Subcutaneous abdominal adipose tissue (tissue), 5 donors: ENCODE results near the gene ZNF470.

Experiments
- H3K27ac ChIP-seq: one replicate; pipeline ENCODE4 v1.7.0; 2013; ENCODE audit warnings: low read depth, mild to moderate bottlenecking, inconsistent platforms, low read length, moderate library complexity
- H3K27me3 ChIP-seq, 5 donors: one replicate each; pipeline ENCODE4 v1.7.0; 2013; ENCODE audit warnings: low read length in 5 of 5, inconsistent platforms in 1 of 5; ENCODE audit not compliant: control insufficient read depth in 5 of 5, insufficient read depth in 4 of 5
- H3K36me3 ChIP-seq, 5 donors: one replicate each; pipeline ENCODE4 v1.7.0; 2013; ENCODE audit warnings: low read length in 5 of 5; ENCODE audit not compliant: control insufficient read depth in 5 of 5, insufficient read depth in 5 of 5
- H3K4me1 ChIP-seq, 5 donors: one replicate each; pipeline ENCODE4 v1.7.0; 2013; ENCODE audit warnings: low read length in 5 of 5, mild to moderate bottlenecking in 3 of 5, moderate library complexity in 1 of 5; ENCODE audit not compliant: control insufficient read depth in 5 of 5, insufficient read depth in 5 of 5
- H3K4me3 ChIP-seq, 5 donors: one replicate each; pipeline ENCODE4 v1.7.0; 2013; ENCODE audit warnings: low read length in 5 of 5, low read depth in 1 of 5
- H3K9ac ChIP-seq, 5 donors: one replicate each; pipeline ENCODE4 v1.7.0; 2013; ENCODE audit warnings: low read length in 5 of 5, mild to moderate bottlenecking in 4 of 5, moderate library complexity in 3 of 5
- H3K9me3 ChIP-seq, 5 donors: one replicate each; pipeline ENCODE4 v1.7.0; 2013; ENCODE audit warnings: low read length in 5 of 5; ENCODE audit not compliant: control insufficient read depth in 5 of 5
- donor health status: healthy.
- donor health status: healthy.
- donor health status: healthy.
- donor health status: healthy.
- donor health status: healthy.

ZNF470 gene

GRCh38 chr19:56601375-56601774 lies 34.1 kb downstream of the ZNF470 start:
- Histone ChIP-seq H3K4me1 (peaks cover 0 to 13% (median 4%) of the 10 kb centered on the region in 5 donors), H3K9me3 (peaks cover 9 to 46% (median 21%) of the 10 kb centered on the region in 5 donors), H3K27ac (no peak overlapping the region), H3K4me3 (peak overlapping the region in 2 of 5 donors; percentile 1 to 2), H3K36me3 (peaks cover 18 to 33% (median 27%) of the 10 kb centered on the region in 5 donors), H3K27me3 (no peaks in the 10 kb centered on the region), H3K9ac (no peak overlapping the region)

GRCh38 chr19:56603829-56604228 lies 36.6 kb downstream of the ZNF470 start:
- no peak overlapping the region for H3K9ac ChIP-seq
- peaks cover 0 to 3% (median 0%) of the 10 kb centered on the region in 5 donors for H3K4me1 ChIP-seq
- no peaks in the 10 kb centered on the region for H3K27me3 ChIP-seq
- H3K4me3 ChIP-seq: no peak overlapping the region
- H3K9me3 ChIP-seq: peaks cover 12 to 58% (median 37%) of the 10 kb centered on the region in 5 donors
- peaks cover 18 to 30% (median 27%) of the 10 kb centered on the region in 5 donors for H3K36me3 ChIP-seq
- no peak overlapping the region for H3K27ac ChIP-seq

- peaks cover 15 to 78% (median 60%) of the 10 kb centered on the region in 5 donors for H3K9me3 ChIP-seq
- no peak overlapping the region for H3K9ac ChIP-seq
- H3K36me3 ChIP-seq: peaks cover 6 to 20% (median 14%) of the 10 kb centered on the region in 5 donors
- peak overlapping the region in 1 of 5 donors; percentile 41 for H3K4me3 ChIP-seq
- peaks cover 0 to 10% (median 3%) of the 10 kb centered on the region in 5 donors for H3K4me1 ChIP-seq
- no peaks in the 10 kb centered on the region for H3K27me3 ChIP-seq
- no peak overlapping the region for H3K27ac ChIP-seq
Measured at GRCh38 chr19:56608274-56608964, 41.2 kb downstream of the ZNF470 start.

- H3K4me1 ChIP-seq: peaks cover 0 to 10% (median 3%) of the 10 kb centered on the region in 5 donors
- H3K4me3 ChIP-seq: peak overlapping the region in 3 of 5 donors; percentile 4 to 16 (median 5)
- H3K27me3 ChIP-seq: no peaks in the 10 kb centered on the region
- peaks cover 0 to 21% (median 13%) of the 10 kb centered on the region in 5 donors for H3K36me3 ChIP-seq
- H3K9me3 ChIP-seq: peaks cover 9 to 64% (median 50%) of the 10 kb centered on the region in 5 donors
- no peak overlapping the region for H3K9ac ChIP-seq
- H3K27ac ChIP-seq: no peak overlapping the region
Measured at GRCh38 chr19:56611288-56611687, 44.0 kb downstream of the ZNF470 start.

- Histone ChIP-seq H3K27ac (peak overlapping the region; percentile 35), H3K9ac (no peak overlapping the region), H3K4me1 (peaks cover 0 to 10% (median 3%) of the 10 kb centered on the region in 5 donors), H3K36me3 (peaks cover 1 to 23% (median 16%) of the 10 kb centered on the region in 5 donors), H3K27me3 (no peaks in the 10 kb centered on the region), H3K9me3 (peaks cover 9 to 63% (median 49%) of the 10 kb centered on the region in 5 donors), H3K4me3 (peak overlapping the region in 2 of 5 donors; percentile 0 to 23)
Measured at GRCh38 chr19:56612737-56613136, 45.5 kb downstream of the ZNF470 start.

- Histone ChIP-seq H3K27me3 (no peaks in the 10 kb centered on the region), H3K36me3 (peaks cover 7 to 23% (median 22%) of the 10 kb centered on the region in 5 donors), H3K4me1 (peaks cover 0 to 10% (median 3%) of the 10 kb centered on the region in 5 donors), H3K9ac (no peak overlapping the region), H3K9me3 (peaks cover 9 to 66% (median 43%) of the 10 kb centered on the region in 5 donors), H3K4me3 (peak overlapping the region in 2 of 5 donors; percentile 0 to 3), H3K27ac (peak overlapping the region; percentile 35)
Measured at GRCh38 chr19:56613639-56614038, 46.4 kb downstream of the ZNF470 start.

GRCh38 chr19:56617531-56617930 lies 50.3 kb downstream of the ZNF470 start:
- H3K4me1 ChIP-seq: peaks cover 0 to 7% (median 5%) of the 10 kb centered on the region in 5 donors
- peaks cover 10 to 35% (median 25%) of the 10 kb centered on the region in 5 donors for H3K36me3 ChIP-seq
- no peaks in the 10 kb centered on the region for H3K27me3 ChIP-seq
- H3K4me3 ChIP-seq: peak overlapping the region in 1 of 5 donors; percentile 24
- peaks cover 6 to 65% (median 42%) of the 10 kb centered on the region in 5 donors for H3K9me3 ChIP-seq
- H3K9ac ChIP-seq: no peak overlapping the region
- no peak overlapping the region for H3K27ac ChIP-seq

GRCh38 chr19:56619121-56619520 lies 51.9 kb downstream of the ZNF470 start:
- no peak overlapping the region for H3K9ac ChIP-seq
- no peak overlapping the region for H3K4me3 ChIP-seq
- H3K27me3 ChIP-seq: no peaks in the 10 kb centered on the region
- H3K4me1 ChIP-seq: peaks cover 0 to 5% (median 0%) of the 10 kb centered on the region in 5 donors
- H3K27ac ChIP-seq: no peak overlapping the region
- peaks cover 6 to 68% (median 44%) of the 10 kb centered on the region in 5 donors for H3K9me3 ChIP-seq
- H3K36me3 ChIP-seq: peaks cover 18 to 41% (median 37%) of the 10 kb centered on the region in 5 donors

- H3K27ac ChIP-seq: no peak overlapping the region
- peaks cover 0 to 5% (median 0%) of the 10 kb centered on the region in 5 donors for H3K4me1 ChIP-seq
- peaks cover 3 to 70% (median 42%) of the 10 kb centered on the region in 5 donors for H3K9me3 ChIP-seq
- H3K9ac ChIP-seq: no peak overlapping the region
- H3K27me3 ChIP-seq: no peaks in the 10 kb centered on the region
- peak overlapping the region in 2 of 5 donors; percentile 25 to 46 for H3K4me3 ChIP-seq
- H3K36me3 ChIP-seq: peaks cover 9 to 52% (median 50%) of the 10 kb centered on the region in 5 donors
Measured at GRCh38 chr19:56622374-56622773, 55.1 kb downstream of the ZNF470 start.

- Histone ChIP-seq H3K27ac (no peak overlapping the region), H3K9me3 (peaks cover 0 to 70% (median 46%) of the 10 kb centered on the region in 5 donors), H3K4me3 (peak overlapping the region in 3 of 5 donors; percentile 16 to 46 (median 30)), H3K36me3 (peaks cover 9 to 48% (median 45%) of the 10 kb centered on the region in 5 donors), H3K4me1 (peaks cover 0 to 5% (median 0%) of the 10 kb centered on the region in 5 donors), H3K27me3 (no peaks in the 10 kb centered on the region), H3K9ac (no peak overlapping the region)
Measured at GRCh38 chr19:56623006-56623405, 55.7 kb downstream of the ZNF470 start.
